H9 (cell line): Measurements from ENCODE around the gene PDCL3. TPM values are rescaled to one million over a fixed set of nuclear protein-coding genes. Genes with fewer than 3 reads are reported as not detected.

Source experiments
- DNase-seq: peaks from one replicate; pipeline ENCODE4 v3.0.0-alpha.2; 2017
- H2AFZ ChIP-seq: one replicate; pipeline ENCODE4 v1.6.1; 2013; ENCODE audit warnings: mild to moderate bottlenecking, low read length, control low read depth, moderate library complexity
- H2AK5ac ChIP-seq: 2 replicates; pipeline ENCODE4 v1.6.1; 2013; ENCODE audit warnings: low read length, control low read depth, mixed read lengths; ENCODE audit not compliant: insufficient read length
- H2BK120ac ChIP-seq: one replicate; pipeline ENCODE4 v1.6.1; 2013; ENCODE audit warnings: low read depth, mild to moderate bottlenecking, low read length, control low read depth, inconsistent platforms; ENCODE audit not compliant: poor library complexity, severe bottlenecking
- H2BK12ac ChIP-seq: 2 replicates; pipeline ENCODE4 v1.6.1; 2013; ENCODE audit warnings: low read length, control low read depth, mixed read lengths, low read depth; ENCODE audit not compliant: insufficient read length
- H2BK15ac ChIP-seq: 2 replicates; pipeline ENCODE4 v1.6.1; 2013; ENCODE audit warnings: low read depth, low read length, control low read depth
- H2BK20ac ChIP-seq: one replicate; pipeline ENCODE4 v1.6.1; 2013; ENCODE audit warnings: low read depth, mild to moderate bottlenecking, low read length, control low read depth, inconsistent platforms; ENCODE audit not compliant: poor library complexity, severe bottlenecking
- H2BK5ac ChIP-seq: 2 replicates; pipeline ENCODE4 v1.6.1; 2013; ENCODE audit warnings: low read length, control low read depth, mixed read lengths; ENCODE audit not compliant: insufficient read length
- H3K14ac ChIP-seq: 2 replicates; pipeline ENCODE4 v1.6.1; 2013; ENCODE audit warnings: low read length, control low read depth; ENCODE audit not compliant: insufficient read depth
- H3K18ac ChIP-seq: 2 replicates; pipeline ENCODE4 v1.6.1; 2013; ENCODE audit warnings: low read depth, mild to moderate bottlenecking, mixed read lengths, low read length, control low read depth; ENCODE audit not compliant: insufficient read length
- H3K23ac ChIP-seq: 2 replicates; pipeline ENCODE4 v1.6.1; 2013; ENCODE audit warnings: low read length, control low read depth, mixed read lengths, low read depth; ENCODE audit not compliant: insufficient read length
- H3K23me2 ChIP-seq: 2 replicates; pipeline ENCODE4 v1.6.1; 2013; ENCODE audit warnings: low read depth, mild to moderate bottlenecking, mixed read lengths, low read length, control low read depth; ENCODE audit not compliant: insufficient read length, poor library complexity, severe bottlenecking
- H3K27ac ChIP-seq: 2 replicates; pipeline ENCODE4 v1.5.1; 2013; ENCODE audit warnings: low read length, control low read depth, mixed read lengths, low read depth; ENCODE audit not compliant: insufficient read length
- H3K27me3 ChIP-seq: 2 replicates; pipeline ENCODE4 v1.6.1; 2013; ENCODE audit warnings: low read length, control low read depth, inconsistent platforms; ENCODE audit not compliant: insufficient read depth
- H3K4ac ChIP-seq: 2 replicates; pipeline ENCODE4 v1.6.1; 2013; ENCODE audit warnings: low read depth, mild to moderate bottlenecking, control low read depth, inconsistent platforms, low read length, moderate library complexity
- H3K4me1 ChIP-seq: 2 replicates; pipeline ENCODE4 v1.6.1; 2013; ENCODE audit warnings: low read length, control low read depth, inconsistent platforms; ENCODE audit not compliant: insufficient read depth
- H3K4me2 ChIP-seq: 2 replicates; pipeline ENCODE4 v1.6.1; 2013; ENCODE audit warnings: low read length, control low read depth, mixed read lengths; ENCODE audit not compliant: insufficient read length, insufficient read depth
- H3K56ac ChIP-seq: 2 replicates; pipeline ENCODE4 v1.6.1; 2013; ENCODE audit warnings: low read depth, mild to moderate bottlenecking, mixed read lengths, low read length, control low read depth; ENCODE audit not compliant: insufficient read length
- H3K79me1 ChIP-seq: 2 replicates; pipeline ENCODE4 v1.6.1; 2013; ENCODE audit warnings: low read depth, mild to moderate bottlenecking, moderate library complexity, low read length, control low read depth, inconsistent platforms; ENCODE audit not compliant: insufficient read depth, poor library complexity, severe bottlenecking
- H3K79me2 ChIP-seq: 2 replicates; pipeline ENCODE4 v1.6.1; 2013; ENCODE audit warnings: low read length, control low read depth, inconsistent platforms; ENCODE audit not compliant: insufficient read depth
- H3K9ac ChIP-seq: 2 replicates; pipeline ENCODE4 v1.6.1; 2013; ENCODE audit warnings: low read length, control low read depth, mixed read lengths; ENCODE audit not compliant: insufficient read length; ENCODE audit errors: extremely low read depth
- H3K9me3 ChIP-seq: one replicate; pipeline ENCODE4 v1.6.1; 2013; ENCODE audit warnings: low read depth, low read length, inconsistent platforms; ENCODE audit not compliant: control insufficient read depth
- H3T11ph ChIP-seq: one replicate; pipeline ENCODE4 v1.6.1; 2013; ENCODE audit warnings: mild to moderate bottlenecking, low read length, control low read depth, inconsistent platforms
- H4K20me1 ChIP-seq: one replicate; pipeline ENCODE4 v1.6.1; 2013; ENCODE audit not compliant: control insufficient read depth, insufficient read length, insufficient read depth
- H4K5ac ChIP-seq: 2 replicates; pipeline ENCODE4 v1.6.1; 2013; ENCODE audit warnings: low read depth, mild to moderate bottlenecking, mixed read lengths, low read length, control low read depth; ENCODE audit not compliant: insufficient read length
- H4K8ac ChIP-seq: replicated peaks from 2 replicates; pipeline ENCODE4 v1.6.1; 2013; ENCODE audit warnings: low read length, control low read depth, mixed read lengths, low read depth; ENCODE audit not compliant: insufficient read length
- H4K91ac ChIP-seq: 2 replicates; pipeline ENCODE4 v1.6.1; 2013; ENCODE audit warnings: low read depth, mild to moderate bottlenecking, moderate library complexity, mixed read lengths, low read length, control low read depth; ENCODE audit not compliant: insufficient read length
- H3K27ac Mint-ChIP-seq, 3 experiments: 2 replicates in 2 of 3; 3 replicates in 1 of 3; pipeline ENCODE4 v1.8.0; 2020 to 2021; ENCODE audit warnings: mixed read lengths in 3 of 3, mild to moderate bottlenecking in 1 of 3, moderate library complexity in 1 of 3
- H3K27me3 Mint-ChIP-seq: 2 replicates; pipeline ENCODE4 v1.8.0; 2021; ENCODE audit warnings: low read depth, mild to moderate bottlenecking, moderate library complexity, mixed read lengths
- H3K36me3 Mint-ChIP-seq, 3 experiments: 2 replicates in 2 of 3; 3 replicates in 1 of 3; pipeline ENCODE4 v1.8.0; 2020 to 2021; ENCODE audit warnings: low read depth in 3 of 3, mixed read lengths in 3 of 3; ENCODE audit not compliant: insufficient read depth in 1 of 3
- H3K4me1 Mint-ChIP-seq, 2 experiments: 2 replicates each; pipeline ENCODE4 v1.8.0; 2020; ENCODE audit warnings: mixed read lengths in 2 of 2
- H3K4me3 Mint-ChIP-seq, 2 experiments: 2 replicates in 1 of 2; 3 replicates in 1 of 2; pipeline ENCODE4 v1.8.0; 2020 to 2021; ENCODE audit warnings: mild to moderate bottlenecking in 2 of 2, mixed read lengths in 2 of 2, moderate library complexity in 1 of 2
- H3K9me3 Mint-ChIP-seq, 2 experiments: 2 replicates in 1 of 2; 3 replicates in 1 of 2; pipeline ENCODE4 v1.8.0; 2020; ENCODE audit warnings: mild to moderate bottlenecking in 2 of 2, mixed read lengths in 2 of 2, moderate library complexity in 1 of 2
- CTCF ChIP-seq: fragments of 200-600 bp; sonication (generic); conservative IDR thresholded peaks from 3 replicates; pipeline ENCODE4 v1.8.0; 2021; ENCODE audit warnings: antibody characterized with exemption, mild to moderate bottlenecking
- WGBS: extraction: QIAGEN DNeasy Blood & Tissue Kit; methylation state at CpG from one replicate; pipeline ENCODE4 v1.1.7; 2013; ENCODE audit warnings: missing lambda C conversion rate, low lambda C conversion rate, mixed read lengths; ENCODE audit not compliant: insufficient read length; ENCODE audit errors: extremely low coverage; 5-methylcytosine and 5-hydroxymethylcytosine counted together
- total RNA-seq: library from RNA; stranded (reverse); gene quantifications from 2 replicates; pipeline ENCODE4 v1.2.1, GENCODE V29; 2021

PDCL3 gene
- total RNA-seq, 1 experiment from 2014 or later = 39.4 TPM

DNA sequence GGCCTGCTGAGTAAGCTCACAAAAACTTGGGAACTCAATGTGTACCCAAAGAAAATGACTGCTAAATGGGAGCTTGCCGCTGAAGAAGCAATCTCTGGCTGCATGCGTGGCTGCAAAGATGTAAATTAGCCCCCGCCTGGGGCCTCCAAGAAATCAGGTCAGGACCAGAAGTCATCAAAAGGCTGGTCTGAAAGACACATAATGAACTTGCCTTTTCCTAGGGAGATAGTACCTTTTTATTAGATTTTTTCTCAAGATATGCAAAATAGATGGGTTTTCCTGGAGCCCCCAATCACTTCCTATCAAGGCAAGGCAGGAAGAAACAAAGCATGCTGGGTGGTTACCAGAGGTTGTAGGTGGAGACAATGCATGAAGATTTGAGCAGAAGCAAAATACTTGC is 38.9 kb downstream of the PDCL3 start:
- Histone ChIP-seq H3K4me2 (no peak overlapping the region), H2AFZ (no peak overlapping the region), H3K79me2 (no peaks in the 10 kb centered on the region), H3K14ac (no peak overlapping the region), H3K4me1 (peaks cover 3% of the 10 kb centered on the region; the same call in 1 of the 2 replicates), H3K23ac (no peak overlapping the region), H4K5ac (no peak overlapping the region), H3T11ph (no peak overlapping the region), H4K91ac (no peak overlapping the region), H2BK5ac (no peak overlapping the region), H3K18ac (no peak overlapping the region), H3K9ac (no peak overlapping the region), H3K27ac (no peak overlapping the region), H2BK15ac (no peak overlapping the region), H2AK5ac (no peak overlapping the region), H2BK120ac (no peak overlapping the region), H3K4ac (no peak overlapping the region), H3K9me3 (no peaks in the 10 kb centered on the region), H3K79me1 (no peaks in the 10 kb centered on the region), H3K27me3 (no peaks in the 10 kb centered on the region), H4K20me1 (no peaks in the 10 kb centered on the region), H2BK12ac (no peak overlapping the region), H3K56ac (no peak overlapping the region), H4K8ac (no peak overlapping the region), H3K23me2 (no peaks in the 10 kb centered on the region), H2BK20ac (no peak overlapping the region)
- no peak for DNase-seq
- H3K27ac Mint-ChIP-seq = no peak overlapping the region
- H3K4me1 Mint-ChIP-seq = peaks cover 27 to 28% of the 10 kb centered on the region in 2 experiments
- no peaks in the 10 kb centered on the region for H3K36me3 Mint-ChIP-seq
- H3K4me3 Mint-ChIP-seq = no peak overlapping the region; a peak in 1 of 5 replicates
- no peak for TF ChIP-seq CTCF
- peaks cover 0 to 3% of the 10 kb centered on the region in 2 experiments; a peak in 1 of 5 replicates for H3K9me3 Mint-ChIP-seq
- H3K27me3 Mint-ChIP-seq = no peaks in the 10 kb centered on the region; the same call in 1 of the 2 replicates
- WGBS = no CpG with 5 or more reads among the region's 3 CpGs
